ENCODE measurements around the gene KRTAP10-1.
"Not testable (repeated sequence)": the region's sequence is repeated elsewhere in the genome, so short reads cannot be mapped to it uniquely, and the experiment has no call there.

KRTAP10-1 gene, protein sequence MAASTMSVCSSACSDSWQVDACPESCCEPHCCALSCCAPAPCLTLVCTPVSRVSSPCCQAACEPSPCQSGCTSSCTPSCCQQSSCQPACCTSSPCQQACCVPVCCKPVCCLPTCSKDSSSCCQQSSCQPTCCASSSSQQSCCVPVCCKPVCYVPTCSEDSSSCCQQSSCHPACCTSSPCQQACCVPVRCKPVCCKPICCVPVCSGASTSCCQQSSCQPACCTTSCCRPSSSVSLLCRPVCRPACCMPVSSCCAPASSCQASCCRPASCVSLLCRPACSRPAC

DNA sequence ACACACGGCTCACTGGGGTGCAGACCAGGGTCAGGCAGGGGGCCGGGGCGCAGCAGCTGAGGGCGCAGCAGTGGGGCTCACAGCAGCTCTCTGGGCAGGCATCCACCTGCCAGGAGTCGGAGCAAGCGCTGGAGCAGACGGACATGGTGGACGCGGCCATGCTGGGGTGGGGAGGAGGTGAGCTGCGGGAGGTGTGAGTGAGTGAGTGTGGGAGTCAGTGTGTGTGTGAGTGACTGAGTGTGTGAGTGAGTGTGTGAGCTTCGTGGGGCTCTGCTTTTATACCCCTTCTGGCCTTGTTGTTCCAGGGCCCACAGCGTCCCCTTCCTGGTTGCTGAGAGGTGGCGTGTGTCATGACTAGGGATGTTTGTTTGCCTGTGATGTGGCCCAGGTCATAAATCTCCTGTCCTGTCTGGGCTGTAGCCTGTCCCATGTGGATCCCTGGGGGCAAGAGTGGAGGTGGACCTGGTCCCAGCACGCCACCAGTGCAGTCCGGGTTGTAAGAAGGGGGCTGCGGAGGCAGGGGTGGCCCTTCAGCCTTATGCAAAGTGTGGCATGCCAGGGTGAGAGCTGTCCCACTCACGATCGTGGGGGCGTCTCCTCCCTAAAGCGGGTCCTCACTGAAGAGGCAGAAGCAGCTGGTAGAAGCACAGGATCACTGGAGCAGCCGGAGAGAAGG lies at the start of gene KRTAP10-1:
TSS of gene KRTAP10-1 (minus strand) at position 205 of the 676 bp plus-strand sequence. CDS start at position 160, 45 bp downstream.
- no peak for DNase-seq (ENCODE audit: low spot score)

GRCh38 chr21:44589094-44589493 lies 49.1 kb upstream of the KRTAP10-1 start:
- no peak for DNase-seq (ENCODE audit: low spot score)

GRCh38 chr21:44585892-44586291 lies 45.9 kb upstream of the KRTAP10-1 start:
- no peak for DNase-seq (ENCODE audit: low spot score)

- DNase-seq (ENCODE audit: low spot score), result no peak
Measured at GRCh38 chr21:44583800-44584147, 43.8 kb upstream of the KRTAP10-1 start.

DNA sequence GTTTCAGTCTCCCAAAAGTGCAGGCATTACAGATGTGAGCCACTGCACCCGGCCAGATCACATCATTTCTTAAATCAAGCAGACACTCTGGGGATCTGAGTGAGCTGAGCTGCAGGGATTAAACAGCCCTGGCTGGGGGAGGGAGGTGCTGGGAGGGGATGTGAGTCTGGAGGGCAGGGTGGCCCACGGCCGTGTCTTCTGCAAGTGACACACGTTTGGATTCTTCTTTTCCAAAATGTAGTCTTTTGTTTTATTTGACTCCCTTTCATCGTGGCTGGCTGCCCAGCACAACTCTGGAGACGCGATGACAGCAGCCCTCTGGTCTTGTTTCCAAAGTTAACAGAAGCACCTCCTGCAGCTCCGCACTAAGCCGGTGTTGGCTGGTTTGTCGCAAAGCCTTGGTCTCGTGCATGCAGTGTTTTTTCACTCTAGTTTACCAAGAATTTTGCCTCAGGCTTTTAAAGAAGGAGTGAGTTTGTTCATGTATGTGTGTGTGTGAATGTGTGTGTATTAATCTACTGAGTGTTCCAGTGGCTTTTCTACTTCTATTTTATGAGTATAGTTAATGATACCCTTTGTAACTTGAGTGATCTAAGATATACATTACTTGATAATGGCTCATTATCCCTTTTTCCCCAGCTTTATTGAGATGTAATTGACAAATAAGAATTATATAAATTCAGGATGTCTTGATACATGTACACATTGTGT lies 43.2 kb upstream of the KRTAP10-1 start:
- DNase-seq (ENCODE audit: low spot score), result no peak

DNA sequence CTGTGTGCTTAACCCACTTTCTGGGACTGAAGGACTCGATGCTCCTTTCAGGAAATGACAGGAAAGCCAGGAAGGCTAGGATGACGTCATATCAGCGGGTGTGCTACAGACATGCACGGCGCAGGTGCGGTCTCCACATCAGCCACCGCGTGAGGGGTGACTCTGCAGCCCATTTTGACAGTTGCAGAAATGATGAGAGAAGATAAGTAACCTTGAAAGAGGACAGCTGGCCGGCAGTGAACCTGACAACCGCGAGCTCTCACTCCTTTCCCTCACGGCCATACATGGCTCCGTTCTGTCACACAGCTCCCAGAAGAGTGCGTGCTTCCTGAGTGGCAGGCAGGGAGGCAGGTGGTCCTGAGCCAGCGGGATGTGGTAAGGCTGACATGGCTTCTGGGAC lies 42.1 kb upstream of the KRTAP10-1 start:
- no peak for DNase-seq (ENCODE audit: low spot score)

DNA sequence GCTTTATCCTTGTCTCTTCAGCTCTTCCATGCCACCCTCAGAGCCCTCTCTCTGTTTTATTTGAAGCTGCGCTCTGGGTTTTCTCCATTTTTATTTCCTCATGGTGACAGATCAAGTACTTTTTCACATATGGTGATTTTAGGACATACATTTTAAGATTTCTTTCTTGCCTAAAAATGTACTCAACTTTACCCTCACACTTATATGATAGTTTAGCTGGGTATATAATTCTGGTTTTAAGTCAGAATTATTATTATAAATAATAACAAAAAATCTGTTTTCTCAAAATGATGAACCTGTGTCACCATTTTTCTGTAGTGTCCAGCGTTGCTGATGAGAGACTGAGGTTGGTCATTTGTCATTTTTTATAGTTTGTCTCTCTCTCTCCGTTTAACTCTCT lies 41.2 kb upstream of the KRTAP10-1 start:
- no peak for DNase-seq (ENCODE audit: low spot score)

- DNase-seq (ENCODE audit: low spot score), result not testable (repeated sequence)
Measured at GRCh38 chr21:44580231-44580821, 40.3 kb upstream of the KRTAP10-1 start, which contains the start of gene KRTAP10-5. Gene KRTAP10-5, minus strand, starts transcription at chr21:44580604. Its CDS starts 26 bp downstream, at chr21:44580578.

DNA sequence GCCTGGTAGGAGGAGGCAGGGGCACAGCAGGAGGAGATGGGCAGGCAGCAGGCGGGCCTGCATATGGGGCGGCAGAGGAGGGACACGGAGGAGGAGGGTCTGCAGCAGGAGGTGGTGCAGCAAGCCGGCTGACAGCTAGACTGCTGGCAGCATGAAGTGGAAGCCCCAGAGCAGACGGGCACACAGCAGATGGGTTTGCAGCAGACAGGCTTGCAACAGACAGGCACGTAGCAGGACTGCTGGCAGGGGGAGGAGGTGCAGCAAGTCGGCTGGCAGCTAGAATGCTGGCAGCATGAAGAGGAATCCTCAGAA lies 39.8 kb upstream of the KRTAP10-1 start:
- DNase-seq (ENCODE audit: low spot score), result no peak

- no peak for DNase-seq (ENCODE audit: low spot score)
Measured at GRCh38 chr21:44579056-44579832, 39.2 kb upstream of the KRTAP10-1 start.

DNA sequence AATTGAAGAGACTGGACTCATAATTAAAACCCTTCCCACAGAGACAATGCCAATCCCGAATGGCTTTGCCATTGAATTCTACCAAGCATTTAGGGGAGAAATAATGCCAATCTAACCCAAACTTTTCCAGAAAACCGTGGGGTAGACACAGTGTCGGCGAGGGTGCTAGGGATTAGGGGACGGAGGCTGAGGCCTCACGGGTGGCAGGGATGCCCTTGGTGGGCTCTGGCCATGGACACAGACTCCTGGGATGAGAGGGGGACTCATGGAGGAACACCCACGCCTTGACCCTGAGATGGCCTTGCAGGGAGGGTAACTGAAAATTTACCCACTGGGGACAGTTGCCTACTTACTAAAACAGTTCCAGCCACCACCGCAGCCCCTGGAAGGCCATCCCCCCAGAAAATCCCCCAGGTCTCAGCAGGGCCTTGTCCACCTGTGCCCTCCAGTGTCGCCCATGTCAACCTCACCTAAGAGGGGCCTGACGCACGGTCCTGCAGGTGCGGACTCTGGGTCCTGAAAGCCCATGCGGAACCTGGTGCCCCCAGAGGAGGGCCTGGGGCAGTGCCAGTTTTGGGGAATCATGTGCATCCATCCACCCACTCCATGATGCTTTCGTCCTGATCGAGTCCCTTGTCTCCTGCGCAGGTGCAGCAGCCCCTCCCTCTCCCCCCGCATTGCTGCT lies 38.5 kb upstream of the KRTAP10-1 start:
- DNase-seq (ENCODE audit: low spot score), result no peak

GRCh38 chr21:44576025-44576420 lies 36.0 kb upstream of the KRTAP10-1 start:
- no peak for DNase-seq (ENCODE audit: low spot score)

GRCh38 chr21:44575307-44576024 lies 35.5 kb upstream of the KRTAP10-1 start:
- no peak for DNase-seq (ENCODE audit: low spot score)

GRCh38 chr21:44574457-44575306 lies 34.7 kb upstream of the KRTAP10-1 start:
- no peak for DNase-seq (ENCODE audit: low spot score)

GRCh38 chr21:44573630-44574456 lies 33.8 kb upstream of the KRTAP10-1 start, which contains the start of gene KRTAP10-4:
Gene KRTAP10-4, plus strand, starts transcription at chr21:44573729. Its CDS starts 30 bp downstream, at chr21:44573759.
- not testable (repeated sequence) for DNase-seq (ENCODE audit: low spot score)

DNA sequence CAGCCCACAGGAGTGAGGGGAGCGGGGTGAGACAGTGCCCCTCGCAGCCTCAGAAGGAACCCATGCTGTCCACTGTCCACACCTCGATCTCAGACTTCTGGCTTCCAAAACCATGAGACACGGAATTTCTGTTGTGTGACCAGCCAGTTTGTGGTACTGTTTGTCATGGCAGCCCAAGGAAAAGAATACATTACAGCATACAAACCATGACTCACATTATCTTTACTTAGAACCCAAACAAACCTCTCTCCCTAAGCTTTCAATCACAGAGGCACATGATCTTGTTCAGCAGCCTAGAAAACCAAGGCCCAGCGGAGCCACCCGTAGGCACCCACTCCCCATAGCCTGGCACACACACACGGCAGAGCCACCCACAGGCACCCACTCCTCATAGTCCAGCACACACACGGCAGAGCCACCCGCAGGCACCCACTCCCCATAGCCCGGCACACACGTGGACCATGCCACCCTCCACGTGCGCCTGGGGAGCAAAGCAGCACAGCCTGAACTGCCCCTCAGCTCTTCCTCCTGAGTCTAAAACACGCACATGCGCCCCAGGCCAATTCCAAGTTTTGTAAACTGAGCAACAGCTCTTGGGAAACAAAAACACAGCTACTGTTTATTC lies 33.1 kb upstream of the KRTAP10-1 start:
- no peak for DNase-seq (ENCODE audit: low spot score)

DNA sequence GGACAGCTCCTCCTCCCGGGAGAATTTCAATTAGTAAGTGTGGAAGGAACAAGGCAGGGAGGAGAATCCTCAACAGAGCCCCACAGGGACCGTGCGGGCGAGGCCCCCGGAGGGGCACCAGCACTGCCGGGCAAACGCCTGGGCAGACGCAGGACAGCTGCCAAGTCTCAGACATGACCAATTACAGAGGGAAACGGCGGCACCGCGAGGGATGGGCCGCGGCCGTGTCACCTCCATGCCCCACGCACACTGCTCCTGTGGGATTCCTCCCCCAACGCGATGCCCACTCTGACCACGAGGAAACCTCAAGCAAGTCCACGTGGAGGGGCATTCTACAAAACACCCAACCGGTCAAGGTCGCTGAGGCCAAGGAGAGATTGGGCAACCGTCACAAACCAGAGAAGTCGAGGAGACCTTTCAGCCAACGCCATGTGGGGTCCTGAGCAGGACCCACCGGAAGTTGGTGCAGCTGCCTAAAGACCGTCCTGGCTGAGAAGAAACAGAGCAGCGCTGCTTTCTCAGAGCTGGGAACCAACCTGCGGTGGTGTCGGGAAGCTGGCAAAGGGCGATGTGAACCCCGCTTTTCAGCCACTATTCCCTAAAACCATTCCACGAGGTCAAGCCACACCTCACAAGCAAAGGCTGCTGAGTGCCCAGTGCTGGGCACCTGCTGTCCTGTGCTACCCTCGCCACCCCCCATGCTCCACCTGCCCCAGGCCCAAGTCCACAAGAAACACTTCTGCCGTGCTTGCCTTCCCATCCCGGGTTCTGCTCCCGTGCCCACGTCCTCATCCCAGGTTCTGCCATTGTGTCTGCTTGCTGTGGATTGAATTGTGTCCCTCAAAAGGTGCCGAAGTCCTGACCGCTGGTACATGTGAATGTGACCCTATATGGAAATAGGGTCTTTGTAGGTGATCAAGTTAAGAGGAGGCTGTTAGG lies 32.1 kb upstream of the KRTAP10-1 start:
- DNase-seq (ENCODE audit: low spot score), result no peak
